ENCODE results near the gene IGFBP3. TPM values are rescaled to one million over a fixed set of nuclear protein-coding genes. Genes with fewer than 3 reads are reported as not detected.

The IGFBP3 gene
- total RNA-seq, 1 donor from 2014 or later = 12.1 TPM

- DNase-seq (ENCODE audit: low read depth) (no peak), FAIRE-seq (no peak)
- no peak overlapping the region for H3K4me3 ChIP-seq (ENCODE audit: low read depth, low read length)
- no peaks in the 10 kb centered on the region for H3K36me3 ChIP-seq (ENCODE audit: control insufficient read depth, insufficient read depth, low read length)
- peaks cover 12% of the 10 kb centered on the region for H3K27me3 ChIP-seq (ENCODE audit: control insufficient read depth, insufficient read depth, low read length)
- TF ChIP-seq, protein P1, sequence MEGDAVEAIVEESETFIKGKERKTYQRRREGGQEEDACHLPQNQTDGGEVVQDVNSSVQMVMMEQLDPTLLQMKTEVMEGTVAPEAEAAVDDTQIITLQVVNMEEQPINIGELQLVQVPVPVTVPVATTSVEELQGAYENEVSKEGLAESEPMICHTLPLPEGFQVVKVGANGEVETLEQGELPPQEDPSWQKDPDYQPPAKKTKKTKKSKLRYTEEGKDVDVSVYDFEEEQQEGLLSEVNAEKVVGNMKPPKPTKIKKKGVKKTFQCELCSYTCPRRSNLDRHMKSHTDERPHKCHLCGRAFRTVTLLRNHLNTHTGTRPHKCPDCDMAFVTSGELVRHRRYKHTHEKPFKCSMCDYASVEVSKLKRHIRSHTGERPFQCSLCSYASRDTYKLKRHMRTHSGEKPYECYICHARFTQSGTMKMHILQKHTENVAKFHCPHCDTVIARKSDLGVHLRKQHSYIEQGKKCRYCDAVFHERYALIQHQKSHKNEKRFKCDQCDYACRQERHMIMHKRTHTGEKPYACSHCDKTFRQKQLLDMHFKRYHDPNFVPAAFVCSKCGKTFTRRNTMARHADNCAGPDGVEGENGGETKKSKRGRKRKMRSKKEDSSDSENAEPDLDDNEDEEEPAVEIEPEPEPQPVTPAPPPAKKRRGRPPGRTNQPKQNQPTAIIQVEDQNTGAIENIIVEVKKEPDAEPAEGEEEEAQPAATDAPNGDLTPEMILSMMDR (IDR thresholded peaks at IDR 0.05; ENCODE audit: insufficient read depth, low read length, severe bottlenecking) = no peak
These were observed 34.0 kb downstream of the IGFBP3 start for GRCh38 chr7:45886931-45887667.

DNA sequence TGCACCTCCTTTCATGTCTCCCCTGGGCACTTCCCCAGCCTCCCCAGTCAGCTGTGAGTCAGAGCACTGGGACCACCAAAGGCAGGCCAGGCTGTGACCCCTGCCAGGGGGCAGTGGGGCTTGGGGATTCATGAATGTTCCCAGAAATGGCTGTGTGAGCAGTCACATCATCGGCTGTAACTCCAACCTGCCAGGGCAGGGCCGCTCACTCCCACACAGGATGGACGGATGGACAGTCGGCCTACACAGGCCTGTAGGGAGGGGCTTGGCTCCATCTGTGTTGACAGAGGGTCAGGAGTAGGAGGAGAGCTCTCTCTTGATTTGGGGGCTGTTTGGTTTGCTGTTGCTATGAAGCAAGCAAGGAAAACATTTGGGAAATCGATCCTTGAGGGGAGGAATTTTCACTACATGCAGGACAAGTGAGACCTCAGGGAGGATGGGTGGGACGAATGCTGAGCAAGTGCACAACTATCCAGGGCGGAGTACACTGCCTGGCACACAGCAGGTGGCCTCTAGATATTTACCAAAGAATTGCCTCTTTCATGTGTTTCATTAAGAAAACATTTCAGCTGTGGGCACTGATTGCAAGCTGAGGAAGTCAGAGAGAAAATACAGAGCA, 35.7 kb downstream of the IGFBP3 start:
- H3K27me3 ChIP-seq (ENCODE audit: control insufficient read depth, insufficient read depth, low read length) = peaks cover 12% of the 10 kb centered on the region
- no peaks in the 10 kb centered on the region for H3K36me3 ChIP-seq (ENCODE audit: control insufficient read depth, insufficient read depth, low read length)
- TF ChIP-seq, protein P1 (IDR thresholded peaks at IDR 0.05; ENCODE audit: insufficient read depth, low read length, severe bottlenecking) = no peak
- DNase-seq (ENCODE audit: low read depth) (peak; percentile 20), FAIRE-seq (no peak)
- H3K4me3 ChIP-seq (ENCODE audit: low read depth, low read length) = no peak overlapping the region

DNA sequence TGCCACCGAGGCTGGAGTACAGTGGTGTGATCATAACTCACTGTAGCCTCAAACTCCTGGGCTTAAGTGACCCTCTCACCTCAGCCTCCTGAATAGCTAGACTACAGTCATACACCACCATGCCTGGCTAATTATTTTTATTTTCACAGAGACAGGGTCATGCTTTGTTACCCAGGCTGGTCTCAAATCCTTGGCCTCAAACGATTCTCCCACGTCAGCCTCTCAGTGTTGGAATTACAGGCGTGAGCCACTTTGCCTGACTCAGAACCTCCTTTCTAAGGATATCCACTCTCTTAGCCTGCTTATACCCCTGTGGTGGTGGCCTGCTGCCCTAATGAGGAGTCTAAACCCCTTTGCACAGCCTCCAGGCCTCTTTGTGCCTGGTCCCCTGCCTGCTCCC, 36.9 kb downstream of the IGFBP3 start:
- no peak for DNase-seq (ENCODE audit: low read depth)
- no peak overlapping the region for H3K4me3 ChIP-seq (ENCODE audit: low read depth, low read length)
- TF ChIP-seq, protein P1 (IDR thresholded peaks at IDR 0.05; ENCODE audit: insufficient read depth, low read length, severe bottlenecking) = no peak
- FAIRE-seq = no peak
- no peaks in the 10 kb centered on the region for H3K36me3 ChIP-seq (ENCODE audit: control insufficient read depth, insufficient read depth, low read length)
- peaks cover 6% of the 10 kb centered on the region for H3K27me3 ChIP-seq (ENCODE audit: control insufficient read depth, insufficient read depth, low read length)

DNA sequence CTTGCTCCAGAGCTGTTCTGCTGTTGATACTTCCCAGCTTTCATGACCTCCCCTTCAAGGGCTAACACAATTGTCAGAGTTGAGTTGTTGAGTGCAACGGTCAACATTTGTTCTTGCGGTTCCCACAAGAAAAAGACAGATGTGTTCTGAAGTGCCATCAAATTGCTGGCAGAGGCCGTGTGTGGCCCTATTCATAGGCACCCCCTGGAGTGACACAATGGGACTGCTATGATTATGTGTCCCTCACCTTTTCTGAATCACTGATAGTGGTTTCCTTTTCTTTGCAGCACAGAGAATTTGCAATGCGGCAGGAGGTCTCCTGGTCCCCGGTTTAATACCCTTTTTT, 38.6 kb downstream of the IGFBP3 start:
- FAIRE-seq (no peak), DNase-seq (ENCODE audit: low read depth) (no peak)
- Histone ChIP-seq H3K27me3 (ENCODE audit: control insufficient read depth, insufficient read depth, low read length) (no peaks in the 10 kb centered on the region), H3K36me3 (ENCODE audit: control insufficient read depth, insufficient read depth, low read length) (no peaks in the 10 kb centered on the region), H3K4me3 (ENCODE audit: low read depth, low read length) (no peak overlapping the region)
- TF ChIP-seq, protein P1 (IDR thresholded peaks at IDR 0.05; ENCODE audit: insufficient read depth, low read length, severe bottlenecking) = no peak

GRCh38 chr7:45881759-45882464, 39.2 kb downstream of the IGFBP3 start:
- Histone ChIP-seq H3K36me3 (ENCODE audit: control insufficient read depth, insufficient read depth, low read length) (no peaks in the 10 kb centered on the region), H3K27me3 (ENCODE audit: control insufficient read depth, insufficient read depth, low read length) (no peaks in the 10 kb centered on the region), H3K4me3 (ENCODE audit: low read depth, low read length) (no peak overlapping the region)
- DNase-seq (ENCODE audit: low read depth) (peak; percentile 64), FAIRE-seq (no peak)
- TF ChIP-seq, protein P1 (IDR thresholded peaks at IDR 0.05; ENCODE audit: insufficient read depth, low read length, severe bottlenecking) = no peak
